ENCODE data around the gene HSPB9. TPM values are rescaled to one million over a fixed set of nuclear protein-coding genes. Genes with fewer than 3 reads are reported as not detected.

The HSPB9 gene
- total RNA-seq, 1 donor, result not detected

- DNase-seq (ENCODE audit: low read depth), result no peak
- no peak overlapping the region for H3K4me3 ChIP-seq (ENCODE audit: low read depth, low read length)
- TF ChIP-seq CTCF (IDR thresholded peaks at IDR 0.05; ENCODE audit: insufficient read depth, low read depth, low read length), result no peak
Observed at GRCh38 chr17:42081516-42082129, 41.0 kb upstream of the HSPB9 start.

GRCh38 chr17:42087042-42087701, 35.4 kb upstream of the HSPB9 start:
- no peak for TF ChIP-seq CTCF (IDR thresholded peaks at IDR 0.05; ENCODE audit: insufficient read depth, low read depth, low read length)
- DNase-seq (ENCODE audit: low read depth), result no peak
- H3K4me3 ChIP-seq (ENCODE audit: low read depth, low read length), result no peak overlapping the region

- no peak for DNase-seq (ENCODE audit: low read depth)
- no peak overlapping the region for H3K4me3 ChIP-seq (ENCODE audit: low read depth, low read length)
- TF ChIP-seq CTCF (IDR thresholded peaks at IDR 0.05; ENCODE audit: insufficient read depth, low read depth, low read length), result no peak
Observed at GRCh38 chr17:42087736-42088705, 34.6 kb upstream of the HSPB9 start.

- no peak for DNase-seq (ENCODE audit: low read depth)
- no peak for TF ChIP-seq CTCF (IDR thresholded peaks at IDR 0.05; ENCODE audit: insufficient read depth, low read depth, low read length)
- no peak overlapping the region for H3K4me3 ChIP-seq (ENCODE audit: low read depth, low read length)
Observed at GRCh38 chr17:42088736-42089135, 33.9 kb upstream of the HSPB9 start.

- DNase-seq (ENCODE audit: low read depth), result no peak
- TF ChIP-seq CTCF (IDR thresholded peaks at IDR 0.05; ENCODE audit: insufficient read depth, low read depth, low read length), result no peak
Observed at GRCh38 chr17:42090964-42091790, 31.4 kb upstream of the HSPB9 start.

GRCh38 chr17:42092939-42093338, 29.7 kb upstream of the HSPB9 start:
- H3K4me3 ChIP-seq (ENCODE audit: low read depth, low read length), result no peak overlapping the region
- no peak for TF ChIP-seq CTCF (IDR thresholded peaks at IDR 0.05; ENCODE audit: insufficient read depth, low read depth, low read length)
- no peak for DNase-seq (ENCODE audit: low read depth)

More at GRCh38 chr17:42090964-42091790, 31.4 kb upstream of the HSPB9 start:
- no peak overlapping the region for H3K4me3 ChIP-seq (ENCODE audit: low read depth, low read length)

All from fibroblast of villous mesenchyme (primary cell).